NCI-H2029 (cell line): ENCODE measurements around the gene TENM4.
A peak's percentile ranks its signal among the peaks of the same experiment; 100 is the strongest.

Experiments used
- DNase-seq: peaks from one replicate; lab custom pipeline; 2025; lab: John Stamatoyannopoulos, UW

TENM4 gene

GRCh38 chr11:79119491-79120284 is 321.1 kb downstream of the TENM4 start:
- DNase-seq: peak; percentile 84

GRCh38 chr11:79117488-79117887 is 323.3 kb downstream of the TENM4 start:
- no peak for DNase-seq

- DNase-seq: no peak
Observed at GRCh38 chr11:79116600-79116999, 324.2 kb downstream of the TENM4 start.

- peak; percentile 3 for DNase-seq
Observed at GRCh38 chr11:79113054-79113690, 327.7 kb downstream of the TENM4 start.

GRCh38 chr11:79110796-79111195 is 330.0 kb downstream of the TENM4 start:
- DNase-seq: no peak

GRCh38 chr11:79110321-79110720 is 330.5 kb downstream of the TENM4 start:
- DNase-seq: no peak

- no peak for DNase-seq
Observed at GRCh38 chr11:79108851-79109250, 332.0 kb downstream of the TENM4 start.

- DNase-seq: no peak
Observed at GRCh38 chr11:79102840-79103239, 338.0 kb downstream of the TENM4 start.

GRCh38 chr11:79101656-79102055 is 339.2 kb downstream of the TENM4 start:
- DNase-seq: peak; percentile 29

GRCh38 chr11:79100093-79100910 is 340.5 kb downstream of the TENM4 start:
- DNase-seq: peak; percentile 2

- no peak for DNase-seq
Observed at GRCh38 chr11:79098146-79098545, 342.7 kb downstream of the TENM4 start.

- DNase-seq: no peak
Observed at GRCh38 chr11:79097246-79097875, 343.5 kb downstream of the TENM4 start.

GRCh38 chr11:79095424-79095823 is 345.4 kb downstream of the TENM4 start:
- DNase-seq: no peak

- no peak for DNase-seq
Observed at GRCh38 chr11:79094616-79095015, 346.2 kb downstream of the TENM4 start.

GRCh38 chr11:79092791-79093353 is 348.0 kb downstream of the TENM4 start:
- DNase-seq: peak; percentile 72

GRCh38 chr11:79090191-79090705 is 350.6 kb downstream of the TENM4 start:
- no peak for DNase-seq

- DNase-seq: no peak
Observed at GRCh38 chr11:79089601-79090000, 351.2 kb downstream of the TENM4 start.

GRCh38 chr11:79088967-79089366 is 351.9 kb downstream of the TENM4 start:
- no peak for DNase-seq

- DNase-seq: no peak
Observed at GRCh38 chr11:79087961-79088318, 352.9 kb downstream of the TENM4 start.

- no peak for DNase-seq
Observed at GRCh38 chr11:79087238-79087960, 353.4 kb downstream of the TENM4 start.

GRCh38 chr11:79086056-79086455 is 354.8 kb downstream of the TENM4 start:
- no peak for DNase-seq
